GM11168 (cell line): Measurements from ENCODE around the gene RECQL5.

Source experiments
- in situ Hi-C: fragments of 300-500 bp; cut with MboI; formaldehyde crosslinking; loops from one replicate; pipeline ENCODE4 v1.12.0; 2022; ENCODE audit warnings: low sequenced_read_pairs; ENCODE audit not compliant: unreplicated experiment

The RECQL5 gene

DNA sequence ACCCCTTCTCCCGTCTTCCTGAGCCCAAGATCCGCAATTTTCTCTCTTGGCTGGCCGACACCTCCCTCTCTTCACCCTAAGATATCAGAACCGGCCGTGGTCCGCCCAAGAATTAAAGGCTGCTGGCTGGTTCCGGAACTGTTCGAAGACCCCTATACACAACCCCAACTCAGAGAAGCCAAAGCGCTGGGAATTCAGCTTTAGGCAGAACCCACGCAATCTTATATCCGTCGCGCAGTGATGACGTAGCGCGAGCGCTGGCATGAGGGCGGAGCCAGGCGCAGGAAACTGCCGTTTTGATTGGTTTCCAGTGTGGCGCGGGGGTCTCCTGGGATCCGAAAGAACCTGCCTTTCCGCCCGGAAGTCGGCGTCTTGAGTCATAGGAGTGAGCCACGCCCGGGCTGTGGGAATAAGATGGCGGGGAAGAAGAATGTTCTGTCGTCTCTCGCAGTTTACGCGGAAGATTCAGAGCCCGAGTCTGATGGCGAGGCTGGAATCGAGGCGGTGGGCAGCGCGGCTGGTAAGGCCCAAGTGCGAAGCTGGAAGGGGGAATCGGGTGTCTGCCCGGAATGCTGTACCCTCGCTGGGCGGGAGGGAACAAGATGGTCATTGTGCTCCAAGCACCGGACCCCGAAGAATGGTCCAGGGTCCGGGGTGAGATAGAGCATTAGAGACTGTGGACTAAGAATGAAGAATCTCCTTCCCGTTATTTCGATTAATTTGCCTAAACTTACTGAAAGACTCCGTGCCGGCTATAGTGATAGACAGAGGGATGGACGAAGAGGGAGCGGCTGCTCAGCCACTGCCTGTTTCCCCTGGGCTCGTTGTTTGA is at the start of gene RECQL5, which contains the start of gene SAP30BP:
RECQL5 (minus strand) TSS at position 196 of the 832 bp plus-strand sequence. CDS start 597 bp downstream, outside the sequence.
SAP30BP (plus strand) TSS at position 380 of the 832 bp plus-strand sequence; CDS start at position 415, 35 bp downstream.
- in situ Hi-C loops = no loop called here

DNA sequence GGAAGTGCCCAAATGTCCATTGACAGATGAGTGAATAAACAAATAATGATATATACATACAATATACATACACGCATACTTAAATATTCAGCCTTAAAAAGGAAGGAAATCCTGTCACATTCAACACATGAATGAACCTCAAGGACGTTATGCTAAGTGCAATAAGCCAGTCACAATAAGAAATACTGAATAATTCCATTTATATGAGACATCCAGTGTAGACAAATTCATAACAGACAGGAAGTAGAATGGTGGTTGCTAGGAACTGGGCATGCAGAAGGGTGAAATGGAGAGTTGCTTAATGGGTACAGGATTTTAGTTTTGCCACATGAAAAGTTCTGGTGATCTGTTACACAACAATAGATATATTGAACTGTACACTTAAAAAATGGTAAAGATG is 45.5 kb upstream of the RECQL5 start:
- in situ Hi-C loops = no loop called here

DNA sequence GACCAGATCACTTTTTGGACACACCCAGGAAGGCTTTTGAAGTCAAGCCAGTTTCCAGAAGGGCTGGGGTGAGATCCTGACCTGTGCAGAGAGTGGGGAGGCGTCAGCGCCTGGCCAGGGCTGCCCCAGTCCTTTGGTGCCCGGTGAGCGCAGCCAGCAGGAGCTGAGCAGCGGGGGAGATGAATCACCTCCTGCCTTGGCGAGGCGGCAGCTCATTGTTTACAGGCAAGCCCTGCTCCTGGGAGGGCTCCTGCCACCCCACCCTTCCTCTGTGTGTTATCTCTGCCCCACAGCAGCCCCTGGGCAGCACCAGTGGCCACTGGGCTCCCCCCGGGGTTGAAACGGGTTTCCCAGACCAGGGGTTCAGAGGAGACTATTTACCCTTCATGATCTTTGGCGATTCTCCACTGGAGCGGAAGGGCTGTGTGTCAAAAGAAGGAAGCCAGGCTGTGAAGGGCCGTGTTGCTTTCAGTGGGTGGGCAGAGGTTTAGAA is 40.2 kb upstream of the RECQL5 start:
- in situ Hi-C loops = no loop called here

GRCh38 chr17:75706042-75706728 is 39.2 kb upstream of the RECQL5 start:
- in situ Hi-C loops = no loop called here

- in situ Hi-C loops = no loop called here
These were observed 38.3 kb upstream of the RECQL5 start for GRCh38 chr17:75704963-75705875.

- in situ Hi-C loops = no loop called here
These were observed 36.6 kb upstream of the RECQL5 start for GRCh38 chr17:75703591-75703990.

DNA sequence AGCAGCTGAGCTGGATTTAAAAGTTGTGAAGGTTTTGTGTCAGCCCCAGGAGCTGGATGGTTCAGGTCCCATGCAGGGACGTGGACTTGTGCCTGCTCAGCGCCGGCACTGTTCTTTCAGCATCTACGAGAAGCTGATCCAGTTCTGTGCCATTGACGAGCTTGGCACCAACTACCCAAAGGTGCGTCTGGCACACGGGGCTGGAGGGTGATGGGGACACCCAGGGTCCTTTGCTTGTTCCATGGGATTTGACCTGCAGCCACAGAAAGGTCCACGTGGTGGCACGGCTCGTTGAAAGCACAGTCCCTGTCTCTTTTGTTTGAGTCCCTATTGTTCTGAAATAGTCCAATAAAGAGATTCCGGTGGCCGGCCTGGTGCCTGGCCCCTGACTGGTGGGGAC is 36.2 kb upstream of the RECQL5 start:
- in situ Hi-C loops = no loop called here

GRCh38 chr17:75701288-75701687 is 34.3 kb upstream of the RECQL5 start:
- in situ Hi-C loops = no loop called here

GRCh38 chr17:75698659-75699058 is 31.7 kb upstream of the RECQL5 start:
- in situ Hi-C loops = loop anchor here (5.0 kb wide), 1 partner anchor 44 kb away; no protein-coding TSS in a partner anchor

GRCh38 chr17:75697651-75698291 is 30.8 kb upstream of the RECQL5 start:
- in situ Hi-C loops = loop anchor here (5.0 kb wide), 1 partner anchor 45 kb away; no protein-coding TSS in a partner anchor

- in situ Hi-C loops = loop anchor here (5.0 kb wide), 1 partner anchor 46 kb away; no protein-coding TSS in a partner anchor
These were observed 28.9 kb upstream of the RECQL5 start for GRCh38 chr17:75695830-75696271.

DNA sequence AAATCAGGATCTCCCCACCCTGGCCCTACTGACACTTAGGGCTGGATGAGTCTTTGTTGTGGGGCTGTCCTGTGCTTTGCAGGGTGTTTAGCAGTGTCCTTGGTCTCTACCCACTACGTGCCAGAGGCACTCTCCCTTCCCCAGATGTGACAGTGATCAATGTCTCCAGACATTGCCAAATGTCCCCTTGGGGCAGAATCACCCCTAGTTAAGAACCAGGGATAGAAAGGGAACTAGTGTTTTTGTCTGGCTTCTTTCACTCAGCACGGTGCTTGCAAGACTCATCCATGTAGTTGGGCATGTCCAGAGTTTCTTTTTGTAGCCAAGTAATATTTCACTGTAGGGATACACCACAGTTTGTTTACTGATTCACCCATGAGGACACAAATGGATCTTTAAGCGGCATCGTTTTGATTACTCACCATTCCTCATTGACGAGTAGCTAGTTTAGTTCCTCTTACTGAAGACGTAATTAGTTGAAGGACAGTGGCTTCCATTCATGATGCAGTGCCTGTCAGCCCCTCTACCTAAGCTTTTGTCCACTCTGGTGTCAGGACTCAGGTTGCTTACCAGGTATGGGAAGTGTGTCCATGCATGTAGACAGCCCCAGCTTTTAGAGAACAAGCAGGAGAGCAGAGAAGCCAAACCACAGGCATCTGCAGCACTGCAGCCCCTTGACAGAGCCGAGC is 28.3 kb upstream of the RECQL5 start:
- in situ Hi-C loops = loop anchor here (5.0 kb wide), 1 partner anchor 47 kb away; no protein-coding TSS in a partner anchor

- in situ Hi-C loops = no loop called here
These were observed 27.6 kb upstream of the RECQL5 start for GRCh38 chr17:75694536-75694935.

DNA sequence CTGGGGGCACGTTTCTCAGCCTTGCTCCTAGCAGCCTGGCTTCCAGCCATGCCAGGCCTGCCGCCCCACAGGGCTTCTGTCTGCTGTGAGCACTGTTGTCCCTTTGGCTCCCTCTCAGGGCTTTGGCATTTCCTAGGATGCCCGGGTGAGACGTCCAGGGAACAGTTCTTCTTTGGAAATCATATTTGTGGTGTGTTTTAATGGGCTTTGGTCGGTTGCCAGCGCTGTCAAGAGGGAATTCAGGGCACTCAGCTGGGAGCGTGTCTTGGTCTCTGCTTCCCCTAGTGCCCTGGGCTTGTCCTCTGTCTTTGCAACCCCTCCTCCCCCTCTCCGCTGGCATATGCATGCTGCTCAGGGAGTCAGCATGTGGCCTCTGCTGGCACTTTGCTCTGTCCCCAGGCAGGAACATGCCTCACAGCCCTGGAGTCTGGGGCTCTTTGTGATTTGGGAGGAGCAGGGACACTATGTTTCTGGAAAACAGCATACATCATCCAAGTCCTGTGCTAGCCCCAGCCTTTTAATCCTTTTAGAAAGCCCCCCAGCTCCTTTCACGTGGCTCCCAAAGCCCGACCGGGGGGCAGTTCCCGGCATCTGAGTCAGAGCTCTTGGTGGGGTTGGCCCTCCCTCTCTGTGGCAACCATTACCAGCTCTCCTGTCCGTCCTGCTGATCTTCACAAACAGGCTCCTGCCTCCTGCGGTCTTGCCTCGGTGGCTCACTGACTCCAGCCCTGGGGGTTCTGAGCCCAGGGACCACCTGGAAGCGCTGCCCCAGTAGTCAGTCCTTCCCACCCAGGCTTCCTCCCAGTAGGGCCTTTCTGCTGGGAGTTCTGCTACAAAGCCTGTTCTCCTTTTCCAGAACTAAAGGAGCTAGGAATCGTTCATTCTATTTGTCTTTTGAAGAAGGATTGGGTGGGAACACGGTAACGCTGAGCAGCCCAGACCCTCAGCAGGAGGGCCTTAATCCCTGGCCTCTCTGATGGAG is 26.8 kb upstream of the RECQL5 start:
- in situ Hi-C loops = no loop called here

GRCh38 chr17:75692976-75693375 is 26.0 kb upstream of the RECQL5 start:
- in situ Hi-C loops = no loop called here

DNA sequence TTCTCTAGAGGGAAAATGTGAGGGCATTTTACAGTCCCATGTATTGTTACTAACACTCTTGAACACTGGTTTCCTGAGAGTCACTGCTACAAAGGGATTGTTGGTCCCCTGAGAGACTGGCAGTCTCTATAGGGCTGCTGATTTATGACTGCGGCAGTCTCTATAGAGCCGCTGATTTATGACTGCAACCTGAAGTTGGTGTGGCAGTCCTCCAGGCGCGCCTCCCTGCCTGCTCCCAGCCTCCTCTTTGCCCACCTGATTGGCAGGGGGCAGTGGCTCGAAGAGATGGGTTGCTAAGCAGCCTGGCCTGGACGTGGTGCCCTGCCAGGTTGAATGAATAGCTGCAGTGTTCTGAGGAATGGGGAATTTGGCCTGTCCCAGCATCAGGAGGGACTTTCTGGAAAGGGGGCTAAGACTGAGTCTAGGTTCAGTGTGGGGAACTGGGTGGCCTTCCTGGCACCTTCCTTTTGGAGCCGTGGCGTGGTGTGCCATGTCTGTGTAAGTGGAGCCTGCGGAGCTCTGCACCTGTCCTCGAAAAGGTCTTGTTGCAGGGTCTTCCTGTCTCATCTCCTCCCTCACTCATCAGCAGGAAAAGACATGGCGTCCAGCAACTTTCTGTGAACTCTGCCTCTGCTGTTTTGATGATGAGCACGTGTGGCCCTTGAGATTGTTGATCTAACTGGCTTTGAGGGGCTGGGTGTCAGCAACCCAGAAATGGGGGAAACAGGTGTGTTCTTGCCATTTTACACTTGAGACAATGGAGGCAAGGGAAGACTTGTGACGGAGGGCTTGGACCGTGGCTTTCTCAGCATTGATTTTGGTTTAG is 25.1 kb upstream of the RECQL5 start:
- in situ Hi-C loops = no loop called here

DNA sequence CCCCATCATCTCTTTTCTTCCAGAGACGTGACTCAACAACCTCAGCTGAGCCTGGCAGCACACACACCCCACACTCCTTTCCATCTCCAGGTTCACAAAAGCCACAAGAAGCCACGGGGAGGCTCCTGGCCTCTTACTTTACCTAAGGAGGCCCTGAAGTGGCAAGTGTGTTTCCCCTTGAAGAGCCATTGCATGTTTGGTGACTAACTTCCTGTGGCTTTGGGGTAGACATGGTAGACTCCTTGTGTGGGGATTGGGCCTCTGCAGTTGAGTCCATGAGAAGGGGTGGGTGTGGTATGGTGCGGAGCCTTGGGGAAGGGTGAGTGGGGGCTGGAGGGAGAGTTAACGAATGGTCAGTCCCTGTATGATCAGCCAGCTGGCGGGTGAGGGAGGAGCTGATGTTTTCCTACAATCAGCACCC is 24.4 kb upstream of the RECQL5 start:
- in situ Hi-C loops = no loop called here
